Raji (cell line): ENCODE measurements around the gene CDKL4.

ENCODE experiments used
- POLR2A ChIP-seq: IDR thresholded peaks from 2 replicates; pipeline ENCODE4 v1.6.1; 2011; ENCODE audit warnings: low read depth, low read length, control low read depth; ENCODE audit not compliant: insufficient read depth

The CDKL4 gene

GRCh38 chr2:39136799-39137198 lies 107.0 kb downstream of the CDKL4 start:
- TF ChIP-seq POLR2A, result no peak

GRCh38 chr2:39135690-39136259 lies 108.0 kb downstream of the CDKL4 start:
- TF ChIP-seq POLR2A, result no peak

- TF ChIP-seq POLR2A, result no peak
Observed at GRCh38 chr2:39133215-39133851, 110.4 kb downstream of the CDKL4 start.

GRCh38 chr2:39128919-39129391 lies 114.8 kb downstream of the CDKL4 start:
- TF ChIP-seq POLR2A, result no peak

GRCh38 chr2:39127973-39128372 lies 115.8 kb downstream of the CDKL4 start:
- peak; percentile 74 for TF ChIP-seq POLR2A
